Keratinocyte (primary cell): ENCODE data around the gene CLPX. TPM values are rescaled to one million over a fixed set of nuclear protein-coding genes. Genes with fewer than 3 reads are reported as not detected.

Experiments used
- DNase-seq: peaks from one replicate; pipeline ENCODE4 v3.0.0-alpha.2; 2011; ENCODE audit warnings: low read depth, missing footprints, low spot score
- FAIRE-seq: peaks from 2 replicates; lab custom pipeline; 2011; peaks lifted over from hg19 to GRCh38; lab: Jason Lieb, UNC
- H2AFZ ChIP-seq: 2 replicates; pipeline ENCODE4 v1.6.0; 2012; ENCODE audit warnings: low read length, control low read depth, inconsistent platforms; ENCODE audit not compliant: control insufficient read depth
- H3K27ac ChIP-seq: 2 replicates; pipeline ENCODE4 v1.5.1; 2011; ENCODE audit warnings: low read length; ENCODE audit not compliant: control insufficient read depth, insufficient read depth
- H3K27me3 ChIP-seq: 3 replicates; pipeline ENCODE4 v1.6.0; 2011; ENCODE audit warnings: low read length; ENCODE audit not compliant: control insufficient read depth, insufficient read depth; ENCODE audit errors: extremely low read depth
- H3K36me3 ChIP-seq, 2 experiments: 2 replicates in 1 of 2; 3 replicates in 1 of 2; pipeline ENCODE4 v1.5.1; 2011; ENCODE audit warnings: low read length in 2 of 2, mild to moderate bottlenecking in 1 of 2; ENCODE audit not compliant: control insufficient read depth in 2 of 2, insufficient read depth in 2 of 2; ENCODE audit errors: extremely low read depth in 1 of 2
- H3K4me1 ChIP-seq: 3 replicates; pipeline ENCODE4 v1.5.1; 2011; ENCODE audit warnings: low read length; ENCODE audit not compliant: control insufficient read depth, insufficient read depth; ENCODE audit errors: extremely low read depth
- H3K4me2 ChIP-seq: 3 replicates; pipeline ENCODE4 v1.6.0; 2011; ENCODE audit warnings: low read depth, low read length; ENCODE audit not compliant: control insufficient read depth, insufficient read depth; ENCODE audit errors: extremely low read depth
- H3K4me3 ChIP-seq, 3 experiments: fragments of 200-600 bp in 1 of 3; sonication (generic) in 1 of 3; 2 replicates in 2 of 3; 3 replicates in 1 of 3; pipeline ENCODE4 v1.5.1; 2011 to 2016; ENCODE audit warnings: low read length in 3 of 3, mild to moderate bottlenecking in 3 of 3, control low read depth in 2 of 3, inconsistent platforms in 1 of 3, low read depth in 1 of 3, mixed read lengths in 1 of 3, mixed run types in 1 of 3, moderate library complexity in 1 of 3; ENCODE audit not compliant: control insufficient read depth in 2 of 3, insufficient read depth in 2 of 3; ENCODE audit errors: extremely low read depth in 1 of 3
- H3K79me2 ChIP-seq: 2 replicates; pipeline ENCODE4 v1.6.0; 2012; ENCODE audit warnings: low read length; ENCODE audit not compliant: control insufficient read depth, insufficient read depth
- H3K9ac ChIP-seq: 3 replicates; pipeline ENCODE4 v1.6.0; 2011; ENCODE audit warnings: low read length; ENCODE audit not compliant: control insufficient read depth, insufficient read depth; ENCODE audit errors: extremely low read depth
- H3K9me1 ChIP-seq: 3 replicates; pipeline ENCODE4 v1.6.0; 2011; ENCODE audit warnings: low read length; ENCODE audit not compliant: control insufficient read depth, insufficient read depth; ENCODE audit errors: extremely low read depth
- H3K9me3 ChIP-seq: 2 replicates; pipeline ENCODE4 v1.5.1; 2012; ENCODE audit warnings: low read depth, low read length; ENCODE audit not compliant: control insufficient read depth
- H4K20me1 ChIP-seq: 3 replicates; pipeline ENCODE4 v1.6.0; 2011; ENCODE audit warnings: low read length; ENCODE audit not compliant: control insufficient read depth, insufficient read depth; ENCODE audit errors: extremely low read depth
- CTCF ChIP-seq, 3 experiments: IDR thresholded peaks in 1 of 3; conservative IDR thresholded peaks in 1 of 3; optimal IDR thresholded peaks in 1 of 3; 2 replicates in 2 of 3; 3 replicates in 1 of 3; pipeline versions ENCODE3 to v1.5.1; 2011; ENCODE audit warnings: low read length in 3 of 3, mild to moderate bottlenecking in 3 of 3, moderate library complexity in 2 of 3, control low read depth in 1 of 3, inconsistent platforms in 1 of 3; ENCODE audit not compliant: insufficient read depth in 2 of 3; ENCODE audit errors: extremely low read depth in 1 of 3
- EZH2 ChIP-seq: IDR thresholded peaks from one replicate; pipeline ENCODE4 v1.6.1; 2012; ENCODE audit warnings: inconsistent platforms, mild to moderate bottlenecking, low read length, moderate library complexity
- dilution Hi-C: fragments of 300-500 bp; cut with MboI; formaldehyde crosslinking; loops from one replicate; pipeline ENCODE4 v1.7.0; 2020; ENCODE audit warnings: low sequenced_read_pairs; ENCODE audit not compliant: extremely low pct_ligation_motif_present
- polyA plus RNA-seq, 5 experiments: library from polyadenylated mRNA; depleted of rRNA in 3 of 5; stranded (reverse) in 3 of 5; stranded (forward) in 1 of 5; unstranded in 1 of 5; fragments of >200 nt; gene quantifications; 1 replicate in 1 of 5; 2 replicates in 3 of 5; 3 replicates in 1 of 5; pipeline versions ENCODE4 v1.2.1 to v1.2.3, GENCODE V29; 2011 to 2012; ENCODE audit warnings: missing spikeins in 2 of 5, low read depth in 1 of 5, low replicate concordance in 1 of 5

Gene CLPX
- polyA plus RNA-seq, 1 donor (not counting 4 experiments of a cell fraction or from before 2014, with no cell fraction given): 51.5 TPM

GRCh38 chr15:65176056-65176455 lies 9.1 kb downstream of the CLPX start:
- dilution Hi-C loops: no loop called here
- H3K36me3 ChIP-seq: peaks cover 7 to 23% of the 10 kb centered on the region in 2 experiments
- no peak for FAIRE-seq

GRCh38 chr15:65175511-65175910 lies 9.6 kb downstream of the CLPX start:
- no peaks in the 10 kb centered on the region for H4K20me1 ChIP-seq
- H3K4me2 ChIP-seq: no peak overlapping the region
- H3K9me1 ChIP-seq: peaks cover 2% of the 10 kb centered on the region
- FAIRE-seq: no peak
- no peak overlapping the region for H3K4me3 ChIP-seq
- DNase-seq: no peak
- no peaks in the 10 kb centered on the region for H3K9me3 ChIP-seq
- no peak overlapping the region for H2AFZ ChIP-seq
- TF ChIP-seq EZH2 (no peak), CTCF (optimal IDR thresholded peaks at IDR 0.05 in 1 of 3, IDR thresholded peaks at IDR 0.05 in 1 of 3, conservative IDR thresholded peaks at IDR 0.05 in 1 of 3; ENCODE audit: extremely low read depth in 1 of 3, insufficient read depth in 2 of 3, low read length in 3 of 3) (no peak)
- no peaks in the 10 kb centered on the region for H3K27me3 ChIP-seq
- H3K9ac ChIP-seq: no peak overlapping the region
- H3K79me2 ChIP-seq: peaks cover 31% of the 10 kb centered on the region
- no peak overlapping the region for H3K27ac ChIP-seq
- peaks cover 21% of the 10 kb centered on the region for H3K4me1 ChIP-seq
- dilution Hi-C loops: no loop called here
- peaks cover 7 to 23% of the 10 kb centered on the region in 2 experiments for H3K36me3 ChIP-seq

More at GRCh38 chr15:65176056-65176455, 9.1 kb downstream of the CLPX start:
- Histone ChIP-seq H2AFZ (no peak overlapping the region), H3K79me2 (peaks cover 37% of the 10 kb centered on the region), H3K4me1 (peaks cover 21% of the 10 kb centered on the region), H3K9ac (no peak overlapping the region), H3K27me3 (no peaks in the 10 kb centered on the region), H3K4me2 (no peak overlapping the region), H3K9me3 (no peaks in the 10 kb centered on the region), H3K9me1 (peaks cover 2% of the 10 kb centered on the region), H3K4me3 (no peak overlapping the region), H4K20me1 (no peaks in the 10 kb centered on the region), H3K27ac (no peak overlapping the region)
- no peak for DNase-seq
- TF ChIP-seq CTCF (optimal IDR thresholded peaks at IDR 0.05 in 1 of 3, IDR thresholded peaks at IDR 0.05 in 1 of 3, conservative IDR thresholded peaks at IDR 0.05 in 1 of 3; ENCODE audit: extremely low read depth in 1 of 3, insufficient read depth in 2 of 3, low read length in 3 of 3) (no peak), EZH2 (no peak)
